ENCODE measurements around the gene CLTCL1.
"Not testable (repeated sequence)": the region's sequence is repeated elsewhere in the genome, so short reads cannot be mapped to it uniquely, and the experiment has no call there.

Gene CLTCL1

DNA sequence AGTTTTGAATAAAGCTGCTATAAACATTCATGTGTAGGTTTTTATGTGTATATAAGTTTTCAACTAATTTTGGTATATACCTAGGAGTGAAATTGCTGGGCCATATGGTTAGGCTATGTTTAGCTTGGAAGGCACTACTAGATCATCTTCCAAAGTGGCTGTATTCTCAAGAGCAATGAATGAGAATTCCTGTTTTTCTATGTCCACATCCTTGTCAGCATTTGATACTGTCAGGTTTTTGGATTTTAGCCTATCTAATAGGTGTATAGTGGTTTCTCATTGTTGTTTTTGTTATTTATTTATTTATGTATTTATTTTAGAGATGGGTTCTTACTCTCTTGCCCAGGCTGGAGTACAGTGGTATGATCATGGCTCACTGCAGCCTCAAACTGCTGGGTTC is 26.3 kb upstream of the CLTCL1 start:
- H3K36me3 Mint-ChIP-seq (ENCODE audit: low read depth), result peaks cover 2% of the 10 kb centered on the region
- no peak overlapping the region for H3K4me3 Mint-ChIP-seq
- H3K27me3 Mint-ChIP-seq (ENCODE audit: low read depth), result no peaks in the 10 kb centered on the region
- no peak for DNase-seq (ENCODE audit: low spot score)
- H3K27ac Mint-ChIP-seq, result no peak overlapping the region
- H3K4me1 Mint-ChIP-seq (ENCODE audit: low read depth), result no peaks in the 10 kb centered on the region
- H3K9me3 Mint-ChIP-seq, result peaks cover 28% of the 10 kb centered on the region

DNA sequence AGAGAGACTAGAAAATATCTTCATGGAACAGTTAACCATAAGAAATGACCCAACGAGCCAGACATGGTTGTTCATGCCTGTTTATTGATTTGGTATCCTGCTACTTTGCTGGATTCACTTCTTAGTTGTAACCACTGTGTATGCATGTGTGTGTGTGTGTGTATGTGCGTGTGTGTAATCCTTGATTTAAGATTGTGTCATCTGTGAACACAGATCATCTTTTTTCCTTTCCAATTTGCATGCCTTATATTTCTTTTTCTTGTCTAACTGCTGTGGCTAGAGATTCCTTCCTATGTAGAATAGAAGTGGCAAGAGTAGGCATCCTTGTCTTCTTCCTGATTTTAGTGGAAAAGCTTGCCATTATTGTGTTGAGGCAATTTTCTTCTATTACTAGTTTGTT is 16.4 kb upstream of the CLTCL1 start:
- Mint-ChIP-seq H3K27ac (no peak overlapping the region), H3K27me3 (ENCODE audit: low read depth) (peaks cover 2% of the 10 kb centered on the region), H3K9me3 (no peaks in the 10 kb centered on the region), H3K4me1 (ENCODE audit: low read depth) (no peaks in the 10 kb centered on the region), H3K36me3 (ENCODE audit: low read depth) (no peaks in the 10 kb centered on the region), H3K4me3 (no peak overlapping the region)
- no peak for DNase-seq (ENCODE audit: low spot score)

DNA sequence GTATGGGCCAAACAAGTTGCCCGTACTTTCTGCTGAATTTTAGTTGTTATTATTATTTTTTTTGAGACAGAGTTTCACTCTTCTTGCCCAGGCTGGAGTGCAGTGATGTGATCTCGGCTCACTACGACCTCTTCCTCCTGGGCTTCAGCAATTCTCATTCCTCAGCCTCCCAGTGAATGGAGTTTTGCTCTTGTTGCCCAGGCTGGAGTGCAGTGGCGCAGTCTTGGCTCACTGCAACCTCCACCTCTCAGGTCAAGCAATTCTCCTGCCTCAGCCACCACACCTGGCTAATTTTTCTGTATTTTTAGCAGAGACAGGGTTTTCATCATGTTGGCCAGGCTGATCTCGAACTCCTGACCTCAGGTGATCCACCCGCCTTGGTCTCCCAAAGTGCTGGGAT is 15.0 kb upstream of the CLTCL1 start:
- not testable (repeated sequence) for H3K9me3 Mint-ChIP-seq; H3K27me3 Mint-ChIP-seq (ENCODE audit: low read depth); H3K4me1 Mint-ChIP-seq (ENCODE audit: low read depth); H3K27ac Mint-ChIP-seq; H3K4me3 Mint-ChIP-seq; H3K36me3 Mint-ChIP-seq (ENCODE audit: low read depth); DNase-seq (ENCODE audit: low spot score)

DNA sequence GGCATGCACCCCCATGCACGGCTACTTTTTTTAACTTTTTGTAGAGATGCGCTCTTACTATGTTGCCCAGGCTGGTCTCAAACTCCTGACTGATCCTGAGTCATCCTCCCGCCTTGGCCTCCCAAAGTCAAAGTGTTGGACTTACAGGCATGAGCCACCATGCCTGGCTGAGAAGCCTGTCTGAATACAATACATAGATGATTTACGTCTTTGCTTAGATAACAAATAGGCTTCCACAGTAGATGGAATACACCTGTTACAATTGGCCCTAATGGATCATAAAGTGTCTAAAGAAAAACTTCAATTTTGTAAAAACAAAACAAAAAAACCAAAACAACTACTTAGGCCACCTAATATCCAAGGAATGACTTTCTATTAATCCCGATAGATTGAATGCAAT is 13.0 kb upstream of the CLTCL1 start:
- Mint-ChIP-seq H3K4me1 (ENCODE audit: low read depth) (no peaks in the 10 kb centered on the region), H3K27ac (no peak overlapping the region), H3K4me3 (no peak overlapping the region), H3K36me3 (ENCODE audit: low read depth) (no peaks in the 10 kb centered on the region), H3K9me3 (no peaks in the 10 kb centered on the region), H3K27me3 (ENCODE audit: low read depth) (peaks cover 2% of the 10 kb centered on the region)
- DNase-seq (ENCODE audit: low spot score), result no peak

DNA sequence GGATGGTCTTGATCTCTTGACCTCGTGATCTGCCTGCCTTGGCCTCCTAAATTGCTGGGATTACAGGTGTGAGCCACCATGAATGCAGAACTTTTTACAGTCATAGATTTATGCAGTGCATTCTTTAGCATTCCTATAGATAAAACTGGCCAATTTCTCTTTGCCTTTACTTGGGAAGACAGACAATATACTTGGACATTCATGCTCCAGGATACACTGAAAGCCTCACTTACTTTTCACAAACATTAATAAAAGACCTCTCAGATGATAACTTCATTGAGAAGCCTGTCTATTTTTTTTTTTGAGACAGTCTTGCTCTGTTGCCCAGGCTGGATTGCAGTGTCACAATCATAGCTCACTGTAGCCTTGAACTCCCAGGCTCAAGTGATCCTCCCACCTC is 12.3 kb upstream of the CLTCL1 start:
- DNase-seq (ENCODE audit: low spot score), result no peak
- H3K27ac Mint-ChIP-seq, result no peak overlapping the region
- H3K9me3 Mint-ChIP-seq, result no peaks in the 10 kb centered on the region
- H3K36me3 Mint-ChIP-seq (ENCODE audit: low read depth), result no peaks in the 10 kb centered on the region
- no peak overlapping the region for H3K4me3 Mint-ChIP-seq
- H3K27me3 Mint-ChIP-seq (ENCODE audit: low read depth), result peaks cover 2% of the 10 kb centered on the region
- H3K4me1 Mint-ChIP-seq (ENCODE audit: low read depth), result no peaks in the 10 kb centered on the region

DNA sequence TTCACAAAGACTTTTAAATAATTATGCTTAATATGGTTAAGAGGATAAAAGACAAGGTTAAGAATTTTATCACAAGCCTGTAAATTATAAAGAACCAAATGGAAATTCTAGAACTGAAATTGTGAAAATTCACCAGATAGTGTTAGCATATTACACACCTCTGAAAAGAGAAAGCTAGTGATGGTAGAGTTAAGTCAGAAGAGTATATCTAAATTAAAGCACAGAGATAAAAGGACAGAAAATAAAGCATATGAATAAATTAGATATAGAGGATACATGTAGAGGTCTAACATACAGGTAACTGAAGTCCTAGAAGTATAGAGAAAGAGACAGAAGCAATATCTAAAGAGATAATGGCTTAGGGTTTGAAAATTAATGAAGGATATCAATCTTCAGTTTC is 4.2 kb upstream of the CLTCL1 start:
- DNase-seq (ENCODE audit: low spot score), result no peak
- peaks cover 5% of the 10 kb centered on the region for H3K27me3 Mint-ChIP-seq (ENCODE audit: low read depth)
- H3K36me3 Mint-ChIP-seq (ENCODE audit: low read depth), result no peaks in the 10 kb centered on the region
- H3K4me3 Mint-ChIP-seq, result no peak overlapping the region
- no peaks in the 10 kb centered on the region for H3K9me3 Mint-ChIP-seq
- H3K4me1 Mint-ChIP-seq (ENCODE audit: low read depth), result peaks cover 14% of the 10 kb centered on the region
- no peak overlapping the region for H3K27ac Mint-ChIP-seq

DNA sequence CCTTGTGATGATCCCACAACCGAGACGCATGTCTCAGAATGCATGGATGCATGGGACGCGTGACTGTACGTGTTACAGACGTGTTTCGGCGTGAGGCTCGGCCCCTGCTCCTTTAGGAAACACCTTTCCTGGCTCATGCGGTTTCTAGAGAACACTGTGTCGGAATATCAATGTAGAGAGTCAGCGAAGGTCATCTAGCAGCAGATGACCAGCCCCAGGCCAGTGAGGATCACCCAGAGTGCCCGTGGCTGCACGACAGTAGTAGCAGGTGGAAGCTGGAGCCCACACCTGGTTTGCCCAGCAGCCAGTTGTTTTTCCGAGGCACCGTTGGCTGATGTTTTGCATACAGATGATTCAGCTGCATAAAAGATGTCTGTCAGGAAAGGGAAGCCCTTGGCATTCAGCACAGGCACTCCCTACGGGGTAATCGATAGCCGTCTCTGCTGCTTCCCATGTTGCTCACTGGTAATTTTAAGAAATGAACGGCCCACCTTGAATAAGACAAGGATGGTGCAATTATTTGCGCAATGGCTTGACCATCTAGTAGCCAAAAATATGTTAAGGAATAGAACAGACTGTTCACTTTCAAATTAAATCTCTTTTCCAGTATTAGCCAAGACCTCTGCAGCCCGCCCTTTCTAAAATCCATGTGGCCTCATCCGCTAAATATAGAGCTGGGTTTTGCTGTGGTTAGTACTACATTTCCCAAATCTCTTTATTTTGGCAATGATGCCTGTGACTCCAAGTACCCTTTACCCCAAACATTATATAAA is 1.1 kb upstream of the CLTCL1 start:
- Mint-ChIP-seq H3K4me1 (ENCODE audit: low read depth) (peaks cover 20% of the 10 kb centered on the region), H3K4me3 (peak overlapping the region; percentile 91), H3K9me3 (no peaks in the 10 kb centered on the region), H3K27me3 (ENCODE audit: low read depth) (peaks cover 36% of the 10 kb centered on the region), H3K36me3 (ENCODE audit: low read depth) (no peaks in the 10 kb centered on the region), H3K27ac (no peak overlapping the region)
- no peak for DNase-seq (ENCODE audit: low spot score)

DNA sequence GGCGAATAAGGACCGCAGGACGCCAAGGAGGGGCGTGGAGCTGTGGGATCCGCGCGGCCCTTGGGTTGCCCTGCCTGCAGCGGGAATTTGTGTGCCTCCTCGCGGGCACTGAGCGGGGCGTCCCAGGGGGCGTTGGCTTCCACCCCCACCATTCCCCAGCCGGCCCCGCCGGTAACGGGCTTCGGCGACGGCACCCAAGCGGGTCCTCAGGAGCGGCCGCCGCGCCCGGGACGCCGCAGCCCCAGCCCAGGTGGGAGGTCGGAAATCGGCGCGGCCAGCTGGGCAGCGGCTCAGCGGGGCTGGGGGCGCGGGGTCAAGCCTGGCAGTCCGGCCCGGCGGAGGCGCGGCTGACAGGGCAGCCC is 320 bp downstream of the CLTCL1 start:
- Mint-ChIP-seq H3K4me3 (peak overlapping the region; percentile 78), H3K4me1 (ENCODE audit: low read depth) (peaks cover 20% of the 10 kb centered on the region), H3K27ac (no peak overlapping the region), H3K9me3 (no peaks in the 10 kb centered on the region), H3K27me3 (ENCODE audit: low read depth) (peaks cover 49% of the 10 kb centered on the region), H3K36me3 (ENCODE audit: low read depth) (no peaks in the 10 kb centered on the region)
- DNase-seq (ENCODE audit: low spot score), result peak; percentile 17

DNA sequence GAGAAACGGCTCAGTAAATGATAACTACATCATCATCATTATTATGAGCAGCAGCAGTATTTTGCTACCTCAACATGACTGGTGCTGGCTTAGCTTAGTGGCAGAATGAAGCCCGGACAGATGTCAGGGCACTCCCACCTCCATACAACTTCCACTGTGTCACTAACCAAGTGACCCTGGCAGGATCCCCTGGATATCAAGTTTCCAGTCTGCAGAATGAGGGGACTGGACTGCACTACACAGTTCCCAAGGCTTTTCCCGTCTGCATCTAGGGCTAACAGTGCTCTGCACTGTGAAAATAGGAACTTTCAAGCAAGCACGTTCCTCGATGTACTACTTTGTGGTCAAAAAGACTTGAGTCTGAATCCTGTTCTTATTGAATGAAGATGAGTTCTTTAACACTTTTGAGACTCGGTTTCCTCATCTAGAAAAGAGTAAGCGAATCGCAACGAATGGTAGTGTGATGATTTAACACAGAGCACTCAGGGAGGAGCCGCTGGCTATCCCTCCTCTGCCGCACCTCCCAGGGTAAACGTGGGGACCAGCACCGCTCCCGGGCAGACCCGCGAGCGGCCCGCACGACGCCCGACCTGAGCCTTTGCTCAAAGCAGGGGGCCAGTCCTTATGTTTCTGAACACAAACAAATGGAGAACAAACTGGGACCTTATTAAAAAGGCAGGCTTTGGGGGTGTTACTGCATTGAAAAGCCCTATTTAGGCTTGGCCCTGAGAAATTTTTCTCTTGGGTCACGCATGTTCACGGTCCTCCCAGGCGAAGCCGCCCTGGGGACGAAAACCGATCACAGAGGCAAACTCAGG is 910 bp downstream of the CLTCL1 start:
- DNase-seq (ENCODE audit: low spot score), result no peak
- no peak overlapping the region for H3K27ac Mint-ChIP-seq

DNA sequence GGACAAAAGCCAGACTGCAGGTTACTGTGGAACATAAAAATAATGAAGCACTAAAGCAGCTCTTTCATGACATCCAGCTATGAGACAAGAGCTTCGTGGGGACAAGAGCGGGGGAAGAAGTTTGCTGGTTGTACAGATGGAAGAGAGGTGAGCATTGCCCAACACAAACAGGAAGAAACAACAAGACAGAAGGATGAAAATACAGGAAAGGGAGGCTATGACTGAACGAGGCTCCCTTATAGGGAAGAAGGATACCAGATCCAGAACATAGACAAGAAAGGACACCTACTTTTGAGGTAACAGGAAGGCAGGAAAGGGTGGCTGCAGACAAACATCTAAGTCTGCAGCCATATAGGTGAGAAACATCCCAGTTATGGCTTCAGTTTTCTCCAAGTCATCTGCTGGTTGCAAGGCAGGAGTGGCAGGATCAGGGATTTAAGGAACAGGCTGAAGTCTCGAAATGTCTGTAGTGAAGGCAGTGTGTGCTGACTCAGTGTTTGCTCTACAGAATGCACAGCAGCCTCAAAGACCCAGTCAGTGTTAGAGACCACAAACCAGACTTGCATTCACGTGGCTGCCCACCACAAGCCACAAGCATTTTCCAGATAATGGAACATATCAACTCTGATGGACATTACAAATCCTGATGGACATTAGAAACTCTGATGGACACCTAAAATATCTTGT is 1.9 kb downstream of the CLTCL1 start:
- DNase-seq (ENCODE audit: low spot score), result no peak
- H3K36me3 Mint-ChIP-seq (ENCODE audit: low read depth), result no peaks in the 10 kb centered on the region
- peaks cover 51% of the 10 kb centered on the region for H3K27me3 Mint-ChIP-seq (ENCODE audit: low read depth)
- H3K9me3 Mint-ChIP-seq, result no peaks in the 10 kb centered on the region
- peaks cover 20% of the 10 kb centered on the region for H3K4me1 Mint-ChIP-seq (ENCODE audit: low read depth)
- no peak overlapping the region for H3K27ac Mint-ChIP-seq
- H3K4me3 Mint-ChIP-seq, result no peak overlapping the region

More for the DNA sequence above, 910 bp downstream of the CLTCL1 start:
- Mint-ChIP-seq H3K4me3 (peak overlapping the region; percentile 78), H3K9me3 (no peaks in the 10 kb centered on the region), H3K27me3 (ENCODE audit: low read depth) (peaks cover 51% of the 10 kb centered on the region), H3K4me1 (ENCODE audit: low read depth) (peaks cover 20% of the 10 kb centered on the region), H3K36me3 (ENCODE audit: low read depth) (no peaks in the 10 kb centered on the region)

DNA sequence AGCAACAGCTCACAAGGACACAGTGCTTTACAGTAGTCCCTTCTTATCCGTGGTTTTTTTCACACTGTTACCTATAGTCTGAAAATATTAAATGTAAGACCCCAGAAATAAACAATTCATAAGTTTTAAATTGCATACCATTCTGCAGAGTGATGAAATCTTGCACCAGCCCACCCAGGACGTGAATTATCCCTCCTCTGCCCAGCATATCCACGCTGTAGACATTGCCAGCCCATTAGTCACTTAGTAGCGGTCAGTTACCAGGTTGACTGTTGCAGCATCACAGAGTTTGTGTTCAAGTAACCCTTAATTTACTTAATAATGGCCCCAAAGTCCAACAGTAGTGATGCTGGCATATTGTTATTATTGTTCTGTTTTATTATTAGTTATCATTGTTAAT is 3.6 kb downstream of the CLTCL1 start:
- Mint-ChIP-seq H3K27ac (no peak overlapping the region), H3K9me3 (no peaks in the 10 kb centered on the region), H3K36me3 (ENCODE audit: low read depth) (no peaks in the 10 kb centered on the region), H3K4me3 (no peak overlapping the region), H3K4me1 (ENCODE audit: low read depth) (peaks cover 19% of the 10 kb centered on the region), H3K27me3 (ENCODE audit: low read depth) (peaks cover 51% of the 10 kb centered on the region)
- no peak for DNase-seq (ENCODE audit: low spot score)

DNA sequence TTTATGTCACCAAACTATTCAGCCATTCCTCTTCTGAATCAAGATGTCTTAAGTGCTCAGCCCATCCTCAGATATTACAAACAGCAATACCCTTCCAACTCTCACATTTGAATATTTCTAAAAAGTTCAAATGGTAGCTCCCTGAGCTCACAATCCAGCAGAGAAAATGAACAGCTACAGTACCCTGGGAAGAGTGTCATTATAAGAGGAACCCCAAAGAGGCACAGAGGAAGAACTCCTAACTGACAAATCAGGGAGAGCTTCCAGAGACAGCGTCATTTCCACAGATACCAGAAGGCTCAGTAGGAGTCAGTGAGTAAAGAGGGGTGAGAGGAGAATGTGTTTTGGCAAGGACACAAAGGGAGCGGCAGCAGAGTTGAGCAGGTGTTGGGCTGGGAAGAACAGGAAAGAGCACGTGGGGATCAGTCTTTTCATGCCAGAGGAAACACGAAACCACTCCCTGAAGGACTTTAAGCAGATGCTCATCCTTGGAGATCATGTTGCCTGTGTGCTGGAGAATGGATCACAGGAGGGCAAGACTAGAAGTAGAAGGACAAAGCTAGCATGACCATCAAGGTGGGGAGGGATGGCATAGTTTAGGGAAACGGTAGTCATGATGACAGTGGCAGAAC is 4.3 kb downstream of the CLTCL1 start:
- no peak overlapping the region for H3K4me3 Mint-ChIP-seq
- H3K27me3 Mint-ChIP-seq (ENCODE audit: low read depth), result peaks cover 51% of the 10 kb centered on the region
- no peaks in the 10 kb centered on the region for H3K36me3 Mint-ChIP-seq (ENCODE audit: low read depth)
- H3K9me3 Mint-ChIP-seq, result no peaks in the 10 kb centered on the region
- H3K27ac Mint-ChIP-seq, result no peak overlapping the region
- peaks cover 12% of the 10 kb centered on the region for H3K4me1 Mint-ChIP-seq (ENCODE audit: low read depth)
- no peak for DNase-seq (ENCODE audit: low spot score)

DNA sequence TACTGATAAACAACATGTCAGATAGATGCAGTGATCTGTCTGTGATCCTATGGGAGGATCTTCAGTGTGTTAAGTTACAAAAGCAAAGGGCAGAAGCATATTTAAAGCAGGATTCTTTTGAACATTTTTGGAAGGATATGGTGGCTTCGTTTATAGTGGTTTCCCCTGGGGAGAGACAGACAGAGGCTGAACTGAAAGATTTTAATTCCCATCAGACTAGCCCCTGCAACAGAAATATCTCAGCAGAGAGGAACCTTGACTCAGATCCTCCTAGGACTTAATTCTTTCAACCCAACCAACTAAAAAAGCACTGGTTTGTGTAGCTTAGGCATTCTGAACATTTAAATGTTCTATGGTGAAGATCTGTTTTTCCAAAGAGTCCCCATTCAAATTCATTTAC is 5.7 kb downstream of the CLTCL1 start:
- no peak for DNase-seq (ENCODE audit: low spot score)
- H3K9me3 Mint-ChIP-seq, result no peaks in the 10 kb centered on the region
- H3K27ac Mint-ChIP-seq, result no peak overlapping the region
- H3K36me3 Mint-ChIP-seq (ENCODE audit: low read depth), result no peaks in the 10 kb centered on the region
- peaks cover 7% of the 10 kb centered on the region for H3K4me1 Mint-ChIP-seq (ENCODE audit: low read depth)
- no peak overlapping the region for H3K4me3 Mint-ChIP-seq
- H3K27me3 Mint-ChIP-seq (ENCODE audit: low read depth), result peaks cover 48% of the 10 kb centered on the region

DNA sequence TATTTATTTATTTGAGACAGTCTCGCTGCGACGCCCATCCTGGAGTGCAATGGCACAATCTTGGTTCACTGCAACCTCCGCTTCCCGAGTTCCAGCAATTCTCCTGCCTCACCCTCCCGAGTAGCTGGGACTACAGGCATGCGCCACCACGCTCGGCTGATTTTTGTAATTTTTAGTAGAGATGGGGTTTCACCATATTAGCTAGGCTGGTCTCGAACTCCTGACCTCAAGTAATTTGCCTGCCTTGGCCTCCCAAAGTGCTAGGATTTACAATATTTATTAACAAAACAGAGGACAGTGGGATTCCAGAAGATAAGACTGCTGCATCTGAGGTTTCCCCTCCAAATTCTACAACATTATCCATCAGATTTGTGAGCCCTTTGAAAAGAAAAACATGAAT is 12.4 kb downstream of the CLTCL1 start:
- H3K27ac Mint-ChIP-seq, result not testable (repeated sequence)

More for the DNA sequence above, 12.4 kb downstream of the CLTCL1 start:
- not testable (repeated sequence) for DNase-seq (ENCODE audit: low spot score); H3K9me3 Mint-ChIP-seq; H3K27me3 Mint-ChIP-seq (ENCODE audit: low read depth); H3K4me1 Mint-ChIP-seq (ENCODE audit: low read depth); H3K4me3 Mint-ChIP-seq; H3K36me3 Mint-ChIP-seq (ENCODE audit: low read depth)
